Uterus (tissue), 4 donors: ENCODE measurements around the gene DUSP1. TPM values are rescaled to one million over a fixed set of nuclear protein-coding genes. Genes with fewer than 3 reads are reported as not detected.

Experiments used
- DNase-seq, 2 donors: peaks; one replicate each; pipeline ENCODE4 v3.0.0-alpha.2; 2019 to 2020
- H3K27ac ChIP-seq, 2 donors: fragments of 200-600 bp; sonication (generic); 1 replicate in 1 of 2; 2 replicates in 1 of 2; pipeline ENCODE4 v1.5.1; 2016 to 2018
- H3K27me3 ChIP-seq, 2 donors: fragments of 200-600 bp; sonication (generic); one replicate each; pipeline ENCODE4 v1.5.1; 2018 to 2019; ENCODE audit warnings: control low read depth in 1 of 2
- H3K36me3 ChIP-seq, 2 donors: fragments of 200-600 bp; sonication (generic); one replicate each; pipeline ENCODE4 v1.5.1; 2019; ENCODE audit warnings: control low read depth in 1 of 2
- H3K4me1 ChIP-seq, 2 donors: fragments of 200-600 bp; sonication (generic); one replicate each; pipeline ENCODE4 v1.5.1; 2018 to 2019; ENCODE audit warnings: control low read depth in 1 of 2
- H3K4me3 ChIP-seq, 2 donors: fragments of 200-600 bp; sonication (generic); 1 replicate in 1 of 2; 2 replicates in 1 of 2; pipeline ENCODE4 v1.5.1; 2018 to 2019; ENCODE audit warnings: mild to moderate bottlenecking in 1 of 2
- H3K9me3 ChIP-seq, 2 donors: fragments of 200-600 bp; sonication (generic); one replicate each; pipeline ENCODE4 v1.5.1; 2019; ENCODE audit warnings: control low read depth in 1 of 2
- POLR2A ChIP-seq, 2 donors: fragments of 450-650 bp; IDR thresholded peaks; one replicate each; pipeline ENCODE4 v1.6.1; 2016; ENCODE audit warnings: antibody characterized with exemption in 2 of 2, mild to moderate bottlenecking in 1 of 2, moderate library complexity in 1 of 2
- intact Hi-C: fragments of 100-400 bp; cut with DNase I; formaldehyde crosslinking; loops from one replicate; pipeline ENCODE4 v1.15.1; 2023; ENCODE audit warnings: low total_unique reads
- total RNA-seq, 4 donors: library from RNA; depleted of rRNA in 3 of 4; stranded (reverse); fragments of >200 nt in 3 of 4; gene quantifications; one replicate each; pipeline versions ENCODE4 v1.1.0 to v1.2.4, GENCODE V29; 2014 to 2023
- TF ChIP-seq, protein P1 (sequence below), 4 experiments: fragments of 200-600 bp in 2 of 4; fragments of 450-650 bp in 2 of 4; sonication (generic) in 2 of 4; IDR thresholded peaks; one replicate each; pipeline ENCODE4 v1.5.1; 2016 to 2019; ENCODE audit warnings: antibody characterized with exemption in 4 of 4, mild to moderate bottlenecking in 2 of 4, moderate library complexity in 1 of 4
- donor health status: DM: yes; HTN: yes; CAD: no.

The DUSP1 gene
- total RNA-seq, 4 donors from 2014 or later, result 189 to 2,046 (median 515) TPM

DNA sequence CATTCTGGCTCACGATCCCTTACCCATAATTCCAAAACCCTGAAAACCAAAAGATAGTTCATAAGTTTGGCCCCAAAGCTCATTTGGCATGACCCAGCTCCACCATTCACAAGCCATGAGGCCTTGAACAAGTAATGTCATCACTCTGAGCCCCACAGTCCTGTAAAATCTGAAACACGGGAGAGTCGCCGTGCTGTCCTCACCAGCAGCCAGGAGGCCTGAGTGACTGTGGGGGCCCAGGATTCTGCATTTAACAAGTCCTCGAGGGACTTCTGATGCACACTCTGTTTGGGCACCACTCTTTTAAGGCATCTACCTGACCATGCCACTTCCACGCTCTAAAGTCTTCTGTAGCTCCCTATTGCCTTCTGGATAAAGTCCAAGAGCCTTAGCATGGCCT is 40.8 kb downstream of the DUSP1 start:
- DNase-seq, result no peak
- Histone ChIP-seq H3K27me3 (no peaks in the 10 kb centered on the region), H3K9me3 (no peaks in the 10 kb centered on the region), H3K36me3 (no peaks in the 10 kb centered on the region), H3K4me3 (no peak overlapping the region), H3K4me1 (peaks cover 5 to 16% of the 10 kb centered on the region in 2 donors), H3K27ac (no peak overlapping the region)
- TF ChIP-seq, protein P1, sequence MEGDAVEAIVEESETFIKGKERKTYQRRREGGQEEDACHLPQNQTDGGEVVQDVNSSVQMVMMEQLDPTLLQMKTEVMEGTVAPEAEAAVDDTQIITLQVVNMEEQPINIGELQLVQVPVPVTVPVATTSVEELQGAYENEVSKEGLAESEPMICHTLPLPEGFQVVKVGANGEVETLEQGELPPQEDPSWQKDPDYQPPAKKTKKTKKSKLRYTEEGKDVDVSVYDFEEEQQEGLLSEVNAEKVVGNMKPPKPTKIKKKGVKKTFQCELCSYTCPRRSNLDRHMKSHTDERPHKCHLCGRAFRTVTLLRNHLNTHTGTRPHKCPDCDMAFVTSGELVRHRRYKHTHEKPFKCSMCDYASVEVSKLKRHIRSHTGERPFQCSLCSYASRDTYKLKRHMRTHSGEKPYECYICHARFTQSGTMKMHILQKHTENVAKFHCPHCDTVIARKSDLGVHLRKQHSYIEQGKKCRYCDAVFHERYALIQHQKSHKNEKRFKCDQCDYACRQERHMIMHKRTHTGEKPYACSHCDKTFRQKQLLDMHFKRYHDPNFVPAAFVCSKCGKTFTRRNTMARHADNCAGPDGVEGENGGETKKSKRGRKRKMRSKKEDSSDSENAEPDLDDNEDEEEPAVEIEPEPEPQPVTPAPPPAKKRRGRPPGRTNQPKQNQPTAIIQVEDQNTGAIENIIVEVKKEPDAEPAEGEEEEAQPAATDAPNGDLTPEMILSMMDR (IDR thresholded peaks at IDR 0.05), result no peak
- no peak for TF ChIP-seq POLR2A (IDR thresholded peaks at IDR 0.05)
- intact Hi-C loops, result no loop called here

DNA sequence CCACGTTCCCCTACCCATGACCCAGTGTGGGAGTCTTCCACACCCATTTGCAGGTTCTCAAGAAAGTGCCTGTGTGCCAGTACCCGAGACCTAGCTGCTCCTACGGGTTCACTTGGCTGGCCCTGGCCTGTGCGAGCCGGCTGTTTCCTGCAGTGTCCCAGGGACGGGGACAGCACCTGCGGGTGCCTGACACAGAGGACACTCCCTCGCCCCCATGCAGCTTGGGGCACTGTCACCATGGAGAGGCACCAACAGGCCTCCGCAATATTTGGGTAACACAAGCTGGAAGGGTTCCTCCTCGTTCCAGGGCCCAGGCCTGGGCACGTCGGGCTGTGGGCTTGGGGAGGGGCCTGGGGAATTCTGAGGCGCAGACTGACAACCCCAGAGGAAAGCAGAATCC is 41.4 kb downstream of the DUSP1 start:
- no peaks in the 10 kb centered on the region for H3K9me3 ChIP-seq
- no peak overlapping the region for H3K27ac ChIP-seq
- DNase-seq, result no peak
- intact Hi-C loops, result no loop called here
- peaks cover 5 to 16% of the 10 kb centered on the region in 2 donors for H3K4me1 ChIP-seq
- TF ChIP-seq, protein P1 (IDR thresholded peaks at IDR 0.05), result no peak
- no peak for TF ChIP-seq POLR2A (IDR thresholded peaks at IDR 0.05)
- no peaks in the 10 kb centered on the region for H3K27me3 ChIP-seq
- no peaks in the 10 kb centered on the region for H3K36me3 ChIP-seq
- H3K4me3 ChIP-seq, result no peak overlapping the region

DNA sequence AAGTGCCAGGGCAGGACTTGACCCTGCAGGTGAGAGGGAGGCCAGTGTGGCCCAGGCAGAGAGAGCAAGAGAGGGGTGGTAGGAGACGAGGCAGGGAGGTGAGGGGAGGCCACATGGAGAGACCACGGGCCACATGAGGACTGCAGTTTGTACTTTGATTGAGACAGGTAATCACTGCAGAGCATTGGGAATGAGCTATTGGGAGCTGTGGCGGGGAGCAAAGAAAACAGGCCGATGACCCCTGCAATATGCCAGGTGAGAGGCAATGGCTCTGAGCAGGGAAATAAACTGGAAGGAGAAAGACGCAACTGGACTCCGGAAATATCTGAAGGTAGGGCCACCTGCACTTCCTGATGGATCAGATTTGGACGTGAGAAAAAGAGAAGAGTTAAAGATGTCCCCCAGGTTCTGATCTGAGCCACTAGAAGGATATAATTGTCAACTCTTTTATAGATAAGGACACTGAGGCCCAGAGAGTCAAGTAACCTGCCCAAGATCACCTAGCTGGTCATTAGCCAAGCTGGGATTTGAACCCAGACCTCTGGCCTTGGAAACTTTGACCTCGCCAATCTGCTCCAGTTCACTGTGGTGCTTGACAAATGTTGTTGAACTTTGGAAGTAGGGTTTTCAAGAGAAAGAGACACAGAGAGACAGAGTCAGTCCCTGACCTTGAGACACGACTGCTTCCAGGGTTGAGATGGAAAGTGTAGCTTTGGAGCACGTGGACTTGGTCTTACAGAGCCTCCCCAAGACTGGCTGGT is 42.3 kb downstream of the DUSP1 start:
- no peak overlapping the region for H3K4me3 ChIP-seq
- no peak for DNase-seq
- peaks cover 0 to 10% of the 10 kb centered on the region in 2 donors for H3K4me1 ChIP-seq
- H3K27me3 ChIP-seq, result no peaks in the 10 kb centered on the region
- intact Hi-C loops, result no loop called here
- TF ChIP-seq POLR2A (IDR thresholded peaks at IDR 0.05), result no peak
- TF ChIP-seq, protein P1 (IDR thresholded peaks at IDR 0.05), result no peak
- H3K9me3 ChIP-seq, result no peaks in the 10 kb centered on the region
- H3K27ac ChIP-seq, result no peak overlapping the region
- H3K36me3 ChIP-seq, result no peaks in the 10 kb centered on the region

DNA sequence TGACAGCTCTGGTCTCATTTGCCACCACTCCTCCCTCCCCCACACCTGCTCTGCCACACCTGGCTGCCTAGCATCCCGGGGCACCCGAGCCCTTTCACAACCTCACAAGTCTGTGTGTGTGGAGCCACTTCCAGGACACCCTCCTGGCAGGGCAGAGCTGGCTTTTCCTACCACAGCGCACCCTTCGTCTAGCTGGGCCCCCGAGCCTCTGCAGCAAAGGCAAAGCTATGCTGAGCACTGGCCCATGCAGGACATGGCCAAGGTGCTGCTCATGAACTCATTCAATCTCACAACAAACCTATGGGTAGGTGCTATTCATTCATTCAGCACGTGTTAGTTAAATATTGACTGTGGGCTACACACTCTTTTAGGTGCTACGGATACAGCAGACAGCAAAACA is 43.4 kb downstream of the DUSP1 start:
- Histone ChIP-seq H3K27me3 (no peaks in the 10 kb centered on the region), H3K4me3 (no peak overlapping the region), H3K4me1 (peaks cover 0 to under 1% of the 10 kb centered on the region in 2 donors), H3K9me3 (no peaks in the 10 kb centered on the region), H3K36me3 (no peaks in the 10 kb centered on the region), H3K27ac (no peak overlapping the region)
- no peak for TF ChIP-seq POLR2A (IDR thresholded peaks at IDR 0.05)
- TF ChIP-seq, protein P1 (IDR thresholded peaks at IDR 0.05), result no peak
- no peak for DNase-seq
- intact Hi-C loops, result no loop called here

DNA sequence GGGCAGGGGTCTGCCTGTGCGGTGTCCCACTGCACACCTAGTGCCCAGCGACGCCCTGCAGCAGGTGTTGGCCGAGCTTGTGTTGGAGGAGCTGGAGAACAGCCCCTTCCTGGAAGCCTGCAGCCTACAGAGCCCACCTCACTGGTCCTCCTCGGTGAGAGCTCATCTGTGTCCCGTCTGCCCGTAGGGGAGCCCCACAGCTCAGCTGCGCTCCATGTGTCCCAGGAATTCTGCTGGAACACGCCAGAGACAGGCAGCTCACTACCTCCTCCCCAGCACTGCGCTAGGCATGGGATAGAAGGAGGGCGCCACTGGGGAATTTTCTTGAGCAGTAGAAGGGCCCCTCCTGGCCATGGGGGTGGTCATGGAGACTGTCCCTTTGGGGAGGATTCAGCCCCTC is 44.0 kb downstream of the DUSP1 start:
- H3K9me3 ChIP-seq, result no peaks in the 10 kb centered on the region
- DNase-seq, result no peak
- H3K4me1 ChIP-seq, result peaks cover 4 to 5% of the 10 kb centered on the region in 2 donors
- H3K36me3 ChIP-seq, result no peaks in the 10 kb centered on the region
- TF ChIP-seq, protein P1 (IDR thresholded peaks at IDR 0.05), result no peak
- TF ChIP-seq POLR2A (IDR thresholded peaks at IDR 0.05), result no peak
- intact Hi-C loops, result no loop called here
- H3K27me3 ChIP-seq, result no peaks in the 10 kb centered on the region
- H3K27ac ChIP-seq, result no peak overlapping the region
- no peak overlapping the region for H3K4me3 ChIP-seq
